Transverse colon (tissue), 4 donors: ENCODE data around the gene TMEM132D. TPM values are rescaled to one million over a fixed set of nuclear protein-coding genes. Genes with fewer than 3 reads are reported as not detected.

Experiments
- DNase-seq: peaks from one replicate; pipeline ENCODE4 v3.0.0-alpha.2; 2019
- H3K27ac ChIP-seq, 4 donors: fragments of 200-600 bp; sonication (generic); 2 replicates each; pipeline ENCODE4 v1.5.1; 2016 to 2018; ENCODE audit warnings: inconsistent platforms in 4 of 4
- H3K27me3 ChIP-seq: fragments of 200-600 bp; sonication (generic); 2 replicates; pipeline ENCODE4 v1.5.1; 2017; ENCODE audit warnings: inconsistent platforms
- H3K36me3 ChIP-seq, 4 donors: fragments of 200-600 bp; sonication (generic); 2 replicates each; pipeline ENCODE4 v1.5.1; 2017 to 2019; ENCODE audit warnings: inconsistent platforms in 4 of 4
- H3K4me1 ChIP-seq, 4 donors: fragments of 200-600 bp; sonication (generic); 2 replicates each; pipeline ENCODE4 v1.5.1; 2017 to 2020; ENCODE audit warnings: inconsistent platforms in 4 of 4
- H3K4me3 ChIP-seq, 4 donors: fragments of 200-600 bp; sonication (generic); 1 replicate in 1 of 4; 2 replicates in 3 of 4; pipeline versions ENCODE4 v1.5.1 to v1.6.1; 2017 to 2019; ENCODE audit warnings: inconsistent platforms in 4 of 4
- H3K9me3 ChIP-seq, 2 donors: fragments of 200-600 bp; sonication (generic); 2 replicates each; pipeline ENCODE4 v1.5.1; 2017 to 2019; ENCODE audit warnings: inconsistent platforms in 2 of 2
- EP300 ChIP-seq: sonication (generic); formaldehyde crosslinking; IDR thresholded peaks from one replicate; pipeline ENCODE4 v1.6.1; 2017; ENCODE audit warnings: antibody characterized with exemption, low read depth
- POLR2A ChIP-seq: fragments of 450-650 bp; IDR thresholded peaks from one replicate; pipeline ENCODE4 v1.6.1; 2016; ENCODE audit warnings: antibody characterized with exemption, mild to moderate bottlenecking, moderate library complexity
- POLR2AphosphoS5 ChIP-seq, 3 donors: sonication (generic); formaldehyde crosslinking; IDR thresholded peaks; one replicate each; pipeline ENCODE4 v1.6.1; 2016; ENCODE audit warnings: antibody characterized with exemption in 3 of 3
- WGBS, 2 donors: methylation state at CpG; one replicate each; pipeline ENCODE4 v1.1.5; 2018; ENCODE audit warnings: low coverage in 1 of 2; 5-methylcytosine and 5-hydroxymethylcytosine counted together
- in situ Hi-C, 4 donors: fragments of 200-750 bp; cut with MboI; loops; one replicate each; pipeline versions ENCODE4 v1.15.0 to v1.15.1; 2017; ENCODE audit warnings: low sequenced_read_pairs in 3 of 4, low pct_ligation_motif_present in 1 of 4, low pct_unique_long_range_greater_than_20kb in 1 of 4
- intact Hi-C: fragments of 100-400 bp; cut with DNase I; formaldehyde crosslinking; loops from one replicate; pipeline ENCODE4 v1.15.1; 2023; ENCODE audit warnings: low total_unique reads
- total RNA-seq, 4 donors: library from RNA; depleted of rRNA; stranded (reverse); fragments of >200 nt; gene quantifications; one replicate each; pipeline ENCODE4 v1.1.0, GENCODE V29; 2016
- TF ChIP-seq, protein P1 (sequence below), 5 experiments: fragments of 200-600 bp in 3 of 5; fragments of 450-650 bp in 2 of 5; sonication (generic) in 3 of 5; IDR thresholded peaks; 1 replicate in 2 of 5; 2 replicates in 3 of 5; pipeline ENCODE4 v1.5.1; 2016 to 2017; ENCODE audit warnings: antibody characterized with exemption in 5 of 5, inconsistent platforms in 3 of 5, mild to moderate bottlenecking in 2 of 5, moderate library complexity in 1 of 5

Gene TMEM132D
- total RNA-seq, 4 donors from 2014 or later, result 0.48 to 0.55 TPM; not detected in 2

GRCh38 chr12:129300011-129300410 lies 603.8 kb downstream of the TMEM132D start:
- in situ Hi-C loops, result no loop called here
- WGBS, 2 donors, result 87 to 93% methylated on average over 8 of the region's 8 CpGs
- TF ChIP-seq POLR2A (no peak), EP300 (no peak), POLR2AphosphoS5 (IDR thresholded peaks at IDR 0.05) (no peak)
- TF ChIP-seq, protein P1, sequence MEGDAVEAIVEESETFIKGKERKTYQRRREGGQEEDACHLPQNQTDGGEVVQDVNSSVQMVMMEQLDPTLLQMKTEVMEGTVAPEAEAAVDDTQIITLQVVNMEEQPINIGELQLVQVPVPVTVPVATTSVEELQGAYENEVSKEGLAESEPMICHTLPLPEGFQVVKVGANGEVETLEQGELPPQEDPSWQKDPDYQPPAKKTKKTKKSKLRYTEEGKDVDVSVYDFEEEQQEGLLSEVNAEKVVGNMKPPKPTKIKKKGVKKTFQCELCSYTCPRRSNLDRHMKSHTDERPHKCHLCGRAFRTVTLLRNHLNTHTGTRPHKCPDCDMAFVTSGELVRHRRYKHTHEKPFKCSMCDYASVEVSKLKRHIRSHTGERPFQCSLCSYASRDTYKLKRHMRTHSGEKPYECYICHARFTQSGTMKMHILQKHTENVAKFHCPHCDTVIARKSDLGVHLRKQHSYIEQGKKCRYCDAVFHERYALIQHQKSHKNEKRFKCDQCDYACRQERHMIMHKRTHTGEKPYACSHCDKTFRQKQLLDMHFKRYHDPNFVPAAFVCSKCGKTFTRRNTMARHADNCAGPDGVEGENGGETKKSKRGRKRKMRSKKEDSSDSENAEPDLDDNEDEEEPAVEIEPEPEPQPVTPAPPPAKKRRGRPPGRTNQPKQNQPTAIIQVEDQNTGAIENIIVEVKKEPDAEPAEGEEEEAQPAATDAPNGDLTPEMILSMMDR (IDR thresholded peaks at IDR 0.05), result no peak
- intact Hi-C loops, result no loop called here
- Histone ChIP-seq H3K4me1 (no peaks in the 10 kb centered on the region), H3K27me3 (no peaks in the 10 kb centered on the region), H3K4me3 (no peak overlapping the region), H3K36me3 (no peaks in the 10 kb centered on the region), H3K27ac (no peak overlapping the region), H3K9me3 (no peaks in the 10 kb centered on the region)
- no peak for DNase-seq

- Histone ChIP-seq H3K4me1 (no peaks in the 10 kb centered on the region), H3K36me3 (no peaks in the 10 kb centered on the region), H3K27me3 (no peaks in the 10 kb centered on the region), H3K27ac (no peak overlapping the region), H3K9me3 (no peaks in the 10 kb centered on the region), H3K4me3 (no peak overlapping the region)
- TF ChIP-seq, protein P1 (IDR thresholded peaks at IDR 0.05), result no peak
- TF ChIP-seq POLR2AphosphoS5 (IDR thresholded peaks at IDR 0.05) (no peak), EP300 (no peak), POLR2A (no peak)
- in situ Hi-C loops, result no loop called here
- 72 to 85% methylated on average over 4 to 5 of the region's 5 CpGs for WGBS, 2 donors
- DNase-seq, result no peak
- intact Hi-C loops, result no loop called here
Observed at GRCh38 chr12:129298921-129299320, 604.9 kb downstream of the TMEM132D start.

GRCh38 chr12:129296671-129297070 lies 607.2 kb downstream of the TMEM132D start:
- Histone ChIP-seq H3K36me3 (no peaks in the 10 kb centered on the region), H3K9me3 (no peaks in the 10 kb centered on the region), H3K4me3 (no peak overlapping the region), H3K27ac (no peak overlapping the region), H3K4me1 (no peaks in the 10 kb centered on the region), H3K27me3 (no peaks in the 10 kb centered on the region)
- in situ Hi-C loops (no loop called here), intact Hi-C loops (no loop called here)
- TF ChIP-seq, protein P1 (IDR thresholded peaks at IDR 0.05), result no peak
- no peak for TF ChIP-seq EP300
- no peak for TF ChIP-seq POLR2A
- TF ChIP-seq POLR2AphosphoS5 (IDR thresholded peaks at IDR 0.05), result no peak
- DNase-seq, result no peak

- 78 to 96% methylated on average over 1 to 7 of the region's 7 CpGs for WGBS, 2 donors
- Histone ChIP-seq H3K27ac (no peak overlapping the region), H3K9me3 (no peaks in the 10 kb centered on the region), H3K4me1 (no peaks in the 10 kb centered on the region), H3K36me3 (no peaks in the 10 kb centered on the region), H3K27me3 (no peaks in the 10 kb centered on the region), H3K4me3 (no peak overlapping the region)
- intact Hi-C loops (no loop called here), in situ Hi-C loops (no loop called here)
- no peak for TF ChIP-seq POLR2AphosphoS5 (IDR thresholded peaks at IDR 0.05)
- TF ChIP-seq POLR2A, result no peak
- TF ChIP-seq, protein P1 (IDR thresholded peaks at IDR 0.05), result no peak
- TF ChIP-seq EP300, result no peak
- no peak for DNase-seq
Observed at GRCh38 chr12:129294868-129295267, 609.0 kb downstream of the TMEM132D start.
